Measurements from ENCODE around the gene AK3. TPM values are rescaled to one million over a fixed set of nuclear protein-coding genes. Genes with fewer than 3 reads are reported as not detected.

Gene AK3
- polyA plus RNA-seq, 3 donors = 3.7 to 14.5 (median 13.8) TPM

- Histone ChIP-seq H3K9ac (ENCODE audit: insufficient read depth, low read length, poor library complexity, severe bottlenecking) (no peak overlapping the region), H3K79me2 (ENCODE audit: insufficient read depth, low read length) (peaks cover 2% of the 10 kb centered on the region), H3K27me3 (ENCODE audit: control insufficient read depth in 2 of 2, insufficient read depth in 2 of 2, low read length in 2 of 2) (no peaks in the 10 kb centered on the region), H3K4me2 (replicated peaks; ENCODE audit: extremely low read depth, low read length, poor library complexity, severe bottlenecking) (no peak overlapping the region), H3K27ac (ENCODE audit: low read depth in 1 of 2, low read length in 2 of 2) (no peak overlapping the region), H2AFZ (ENCODE audit: insufficient read depth, low read depth, low read length, poor library complexity, severe bottlenecking) (no peak overlapping the region), H4K20me1 (ENCODE audit: insufficient read depth, low read length) (no peaks in the 10 kb centered on the region), H3K4me1 (ENCODE audit: control insufficient read depth in 1 of 2, insufficient read depth in 2 of 2, low read length in 2 of 2) (peaks cover 8 to 10% of the 10 kb centered on the region in 2 donors), H3K4me3 (replicated peaks in 1 of 3; ENCODE audit: low read depth in 2 of 3, low read length in 3 of 3) (no peak overlapping the region), H3K36me3 (replicated peaks in 1 of 2; ENCODE audit: control insufficient read depth in 1 of 2, insufficient read depth in 2 of 2, low read length in 2 of 2) (no peaks in the 10 kb centered on the region), H3K9me3 (replicated peaks in 1 of 2; ENCODE audit: control insufficient read depth in 1 of 2, insufficient read depth in 1 of 2, low read length in 2 of 2) (no peaks in the 10 kb centered on the region)
- H3K4me3 Mint-ChIP-seq = no peak overlapping the region
- no peaks in the 10 kb centered on the region for H3K4me1 Mint-ChIP-seq
- H3K9me3 Mint-ChIP-seq = no peaks in the 10 kb centered on the region
- intact Hi-C loops (cut with micrococcal nuclease) = loop anchor here in 1 of 2 donors (10.0 kb wide), 3 partner anchors 70 to 310 kb away; partner anchors contain the start of genes AK3, JAK2 and RCL1
- H3K27me3 Mint-ChIP-seq (ENCODE audit: low read depth in 3 of 3) = peaks cover 2 to 13% (median 3%) of the 10 kb centered on the region in 3 donors
- no peak for DNase-seq
- no peak for TF ChIP-seq CTCF (IDR thresholded peaks at IDR 0.05)
- H3K27ac Mint-ChIP-seq = no peak overlapping the region
- H3K36me3 Mint-ChIP-seq = no peaks in the 10 kb centered on the region
These were observed 66.2 kb downstream of the AK3 start for GRCh38 chr9:4674783-4675182.

- H3K4me1 Mint-ChIP-seq = peaks cover 2% of the 10 kb centered on the region
- no peak for DNase-seq
- intact Hi-C loops (cut with micrococcal nuclease) = loop anchor here in 1 of 2 donors (10.0 kb wide), 3 partner anchors 73 to 313 kb away; partner anchors contain the start of genes AK3, JAK2 and RCL1
These were observed 69.3 kb downstream of the AK3 start for GRCh38 chr9:4671737-4672136.

More at GRCh38 chr9:4671737-4672136, 69.3 kb downstream of the AK3 start:
- Histone ChIP-seq H3K27me3 (ENCODE audit: control insufficient read depth in 2 of 2, insufficient read depth in 2 of 2, low read length in 2 of 2) (peaks cover 12 to 14% of the 10 kb centered on the region in 2 donors), H3K27ac (ENCODE audit: low read depth in 1 of 2, low read length in 2 of 2) (no peak overlapping the region), H3K4me1 (ENCODE audit: control insufficient read depth in 1 of 2, insufficient read depth in 2 of 2, low read length in 2 of 2) (peaks cover 0 to 2% of the 10 kb centered on the region in 2 donors), H3K36me3 (replicated peaks in 1 of 2; ENCODE audit: control insufficient read depth in 1 of 2, insufficient read depth in 2 of 2, low read length in 2 of 2) (no peaks in the 10 kb centered on the region), H3K79me2 (ENCODE audit: insufficient read depth, low read length) (no peaks in the 10 kb centered on the region), H3K9me3 (replicated peaks in 1 of 2; ENCODE audit: control insufficient read depth in 1 of 2, insufficient read depth in 1 of 2, low read length in 2 of 2) (no peaks in the 10 kb centered on the region), H4K20me1 (ENCODE audit: insufficient read depth, low read length) (no peaks in the 10 kb centered on the region), H3K4me3 (replicated peaks in 1 of 3; ENCODE audit: low read depth in 2 of 3, low read length in 3 of 3) (no peak overlapping the region), H3K4me2 (replicated peaks; ENCODE audit: extremely low read depth, low read length, poor library complexity, severe bottlenecking) (no peak overlapping the region), H3K9ac (ENCODE audit: insufficient read depth, low read length, poor library complexity, severe bottlenecking) (no peak overlapping the region), H2AFZ (ENCODE audit: insufficient read depth, low read depth, low read length, poor library complexity, severe bottlenecking) (no peak overlapping the region)
- Mint-ChIP-seq H3K36me3 (no peaks in the 10 kb centered on the region), H3K27me3 (ENCODE audit: low read depth in 3 of 3) (peaks cover 16 to 29% (median 18%) of the 10 kb centered on the region in 3 donors), H3K4me3 (no peak overlapping the region), H3K9me3 (no peaks in the 10 kb centered on the region), H3K27ac (no peak overlapping the region)
- WGBS (ENCODE audit: insufficient coverage) = 100% methylated on average over 1 of the region's 1 CpG
- no peak for TF ChIP-seq CTCF (IDR thresholded peaks at IDR 0.05)
